ENCODE measurements around the gene PSMD11. TPM values are rescaled to one million over a fixed set of nuclear protein-coding genes. Genes with fewer than 3 reads are reported as not detected.
"Not testable (repeated sequence)": the region's sequence is repeated elsewhere in the genome, so short reads cannot be mapped to it uniquely, and the experiment has no call there.

Gene PSMD11
- total RNA-seq: 73.7 and 107 TPM in 2 replicates

- Histone ChIP-seq H3K4me3 (ENCODE audit: low read depth, low read length) (peak within 1 kb of the TSS; percentile 82), H3K27me3 (ENCODE audit: control insufficient read depth, insufficient read depth, low read length) (no peaks in the 10 kb centered on the region), H3K36me3 (ENCODE audit: control insufficient read depth, insufficient read depth, low read length) (no peaks in the 10 kb centered on the region)
- TF ChIP-seq CTCF (IDR thresholded peaks at IDR 0.05; ENCODE audit: insufficient read depth, low read length, poor library complexity, severe bottlenecking): peak; percentile 99
- DNase-seq (ENCODE audit: low read depth): peak; percentile 83
Observed at GRCh38 chr17:32444301-32445073, at the start of gene PSMD11. TSS of gene PSMD11 (plus strand) at chr17:32444510. CDS start at chr17:32444524, 14 bp downstream.

GRCh38 chr17:32396343-32396742, 48.0 kb upstream of the PSMD11 start:
- Histone ChIP-seq H3K4me3 (ENCODE audit: low read depth, low read length) (no peak overlapping the region), H3K36me3 (ENCODE audit: control insufficient read depth, insufficient read depth, low read length) (no peaks in the 10 kb centered on the region), H3K27me3 (ENCODE audit: control insufficient read depth, insufficient read depth, low read length) (no peaks in the 10 kb centered on the region)
- TF ChIP-seq CTCF (IDR thresholded peaks at IDR 0.05; ENCODE audit: insufficient read depth, low read length, poor library complexity, severe bottlenecking): no peak
- DNase-seq (ENCODE audit: low read depth): no peak

- no peak for TF ChIP-seq CTCF (IDR thresholded peaks at IDR 0.05; ENCODE audit: insufficient read depth, low read length, poor library complexity, severe bottlenecking)
- Histone ChIP-seq H3K4me3 (ENCODE audit: low read depth, low read length) (no peak overlapping the region), H3K36me3 (ENCODE audit: control insufficient read depth, insufficient read depth, low read length) (no peaks in the 10 kb centered on the region), H3K27me3 (ENCODE audit: control insufficient read depth, insufficient read depth, low read length) (no peaks in the 10 kb centered on the region)
- DNase-seq (ENCODE audit: low read depth): no peak
Observed at GRCh38 chr17:32398946-32399345, 45.4 kb upstream of the PSMD11 start.

GRCh38 chr17:32410085-32410484, 34.2 kb upstream of the PSMD11 start:
- H3K36me3 ChIP-seq (ENCODE audit: control insufficient read depth, insufficient read depth, low read length); DNase-seq (ENCODE audit: low read depth); H3K4me3 ChIP-seq (ENCODE audit: low read depth, low read length); H3K27me3 ChIP-seq (ENCODE audit: control insufficient read depth, insufficient read depth, low read length): not testable (repeated sequence)

- H3K4me3 ChIP-seq (ENCODE audit: low read depth, low read length): no peak overlapping the region
- H3K36me3 ChIP-seq (ENCODE audit: control insufficient read depth, insufficient read depth, low read length): no peaks in the 10 kb centered on the region
- TF ChIP-seq CTCF (IDR thresholded peaks at IDR 0.05; ENCODE audit: insufficient read depth, low read length, poor library complexity, severe bottlenecking): no peak
- DNase-seq (ENCODE audit: low read depth): no peak
- H3K27me3 ChIP-seq (ENCODE audit: control insufficient read depth, insufficient read depth, low read length): no peaks in the 10 kb centered on the region
Observed at GRCh38 chr17:32426894-32427293, 17.4 kb upstream of the PSMD11 start.

GRCh38 chr17:32429598-32429997, 14.7 kb upstream of the PSMD11 start:
- H3K4me3 ChIP-seq (ENCODE audit: low read depth, low read length): no peak overlapping the region
- H3K27me3 ChIP-seq (ENCODE audit: control insufficient read depth, insufficient read depth, low read length): no peaks in the 10 kb centered on the region
- no peak for TF ChIP-seq CTCF (IDR thresholded peaks at IDR 0.05; ENCODE audit: insufficient read depth, low read length, poor library complexity, severe bottlenecking)
- no peak for DNase-seq (ENCODE audit: low read depth)
- no peaks in the 10 kb centered on the region for H3K36me3 ChIP-seq (ENCODE audit: control insufficient read depth, insufficient read depth, low read length)
